ENCODE data around the gene STX4. TPM values are rescaled to one million over a fixed set of nuclear protein-coding genes. Genes with fewer than 3 reads are reported as not detected.
A peak's percentile ranks its signal among the peaks of the same experiment; 100 is the strongest.

The STX4 gene
- total RNA-seq (2012; rRNA removed): 12.9 and 19.5 TPM in 2 replicates

GRCh38 chr16:31032736-31033708 lies at the start of gene STX4:
TSS of gene STX4 (plus strand) at chr16:31033558. CDS start at chr16:31033806, 248 bp downstream.
- Histone ChIP-seq H3K4me2 (ENCODE audit: low read length) (peak within 1 kb of the TSS; percentile 93), H3K27me3 (ENCODE audit: control insufficient read depth, insufficient read depth, low read length) (no peaks in the 10 kb centered on the region), H3K4me1 (ENCODE audit: control insufficient read depth, insufficient read depth, low read length) (peaks cover 15% of the 10 kb centered on the region)

GRCh38 chr16:30983898-30984610 lies 49.3 kb upstream of the STX4 start:
- Histone ChIP-seq H3K4me3 (ENCODE audit: low read length) (no peak overlapping the region), H3K9me3 (replicated peaks; ENCODE audit: low read length) (no peaks in the 10 kb centered on the region), H3K4me1 (ENCODE audit: control insufficient read depth, insufficient read depth, low read length) (peaks cover 12% of the 10 kb centered on the region), H3K27me3 (ENCODE audit: control insufficient read depth, insufficient read depth, low read length) (no peaks in the 10 kb centered on the region), H3K36me3 (ENCODE audit: insufficient read depth, low read length) (peaks cover 12% of the 10 kb centered on the region), H3K9ac (ENCODE audit: low read depth, low read length) (no peak overlapping the region), H3K4me2 (ENCODE audit: low read length) (no peak overlapping the region)

More at GRCh38 chr16:31032736-31033708, at the start of gene STX4:
- Histone ChIP-seq H3K4me3 (ENCODE audit: low read length) (peak within 1 kb of the TSS; percentile 95), H3K9ac (ENCODE audit: low read depth, low read length) (peak within 1 kb of the TSS; percentile 88), H3K36me3 (ENCODE audit: insufficient read depth, low read length) (peaks cover 27% of the 10 kb centered on the region), H3K9me3 (replicated peaks; ENCODE audit: low read length) (no peaks in the 10 kb centered on the region)

- H3K9ac ChIP-seq (ENCODE audit: low read depth, low read length): peak within 1 kb of the TSS; percentile 51
- H3K4me1 ChIP-seq (ENCODE audit: control insufficient read depth, insufficient read depth, low read length): peaks cover 12% of the 10 kb centered on the region
- peak within 1 kb of the TSS; percentile 83 for H3K4me2 ChIP-seq (ENCODE audit: low read length)
- no peaks in the 10 kb centered on the region for H3K27me3 ChIP-seq (ENCODE audit: control insufficient read depth, insufficient read depth, low read length)
- H3K9me3 ChIP-seq (replicated peaks; ENCODE audit: low read length): no peaks in the 10 kb centered on the region
- H3K4me3 ChIP-seq (ENCODE audit: low read length): peak within 1 kb of the TSS; percentile 71
- peaks cover 10% of the 10 kb centered on the region for H3K36me3 ChIP-seq (ENCODE audit: insufficient read depth, low read length)
Observed at GRCh38 chr16:30984669-30985400, 48.5 kb upstream of the STX4 start, which contains the start of gene HSD3B7. TSS of gene HSD3B7 (plus strand) at chr16:30985207. CDS start at chr16:30985659, 452 bp downstream.

- Histone ChIP-seq H3K36me3 (ENCODE audit: insufficient read depth, low read length) (peaks cover 4% of the 10 kb centered on the region), H3K4me3 (ENCODE audit: low read length) (peak overlapping the region; percentile 71), H3K9ac (ENCODE audit: low read depth, low read length) (peak overlapping the region; percentile 51), H3K4me2 (ENCODE audit: low read length) (peak overlapping the region; percentile 83), H3K27me3 (ENCODE audit: control insufficient read depth, insufficient read depth, low read length) (no peaks in the 10 kb centered on the region), H3K4me1 (ENCODE audit: control insufficient read depth, insufficient read depth, low read length) (peaks cover 12% of the 10 kb centered on the region), H3K9me3 (replicated peaks; ENCODE audit: low read length) (no peaks in the 10 kb centered on the region)
Observed at GRCh38 chr16:30985401-30986128, 47.8 kb upstream of the STX4 start.

GRCh38 chr16:30986129-30986991 lies 47.0 kb upstream of the STX4 start:
- Histone ChIP-seq H3K9ac (ENCODE audit: low read depth, low read length) (no peak overlapping the region), H3K4me2 (ENCODE audit: low read length) (peak overlapping the region; percentile 83), H3K27me3 (ENCODE audit: control insufficient read depth, insufficient read depth, low read length) (no peaks in the 10 kb centered on the region), H3K9me3 (replicated peaks; ENCODE audit: low read length) (no peaks in the 10 kb centered on the region), H3K36me3 (ENCODE audit: insufficient read depth, low read length) (peaks cover 3% of the 10 kb centered on the region), H3K4me1 (ENCODE audit: control insufficient read depth, insufficient read depth, low read length) (peaks cover 12% of the 10 kb centered on the region), H3K4me3 (ENCODE audit: low read length) (peak overlapping the region; percentile 71)

- Histone ChIP-seq H3K4me1 (ENCODE audit: control insufficient read depth, insufficient read depth, low read length) (peaks cover 12% of the 10 kb centered on the region), H3K36me3 (ENCODE audit: insufficient read depth, low read length) (peaks cover 3% of the 10 kb centered on the region), H3K4me2 (ENCODE audit: low read length) (no peak overlapping the region), H3K4me3 (ENCODE audit: low read length) (no peak overlapping the region), H3K9ac (ENCODE audit: low read depth, low read length) (no peak overlapping the region), H3K27me3 (ENCODE audit: control insufficient read depth, insufficient read depth, low read length) (no peaks in the 10 kb centered on the region), H3K9me3 (replicated peaks; ENCODE audit: low read length) (no peaks in the 10 kb centered on the region)
Observed at GRCh38 chr16:30987581-30988190, 45.7 kb upstream of the STX4 start.

GRCh38 chr16:30989469-30990047 lies 43.8 kb upstream of the STX4 start:
- Histone ChIP-seq H3K36me3 (ENCODE audit: insufficient read depth, low read length) (no peaks in the 10 kb centered on the region), H3K9ac (ENCODE audit: low read depth, low read length) (no peak overlapping the region), H3K27me3 (ENCODE audit: control insufficient read depth, insufficient read depth, low read length) (no peaks in the 10 kb centered on the region), H3K4me2 (ENCODE audit: low read length) (no peak overlapping the region), H3K4me1 (ENCODE audit: control insufficient read depth, insufficient read depth, low read length) (peaks cover 15% of the 10 kb centered on the region), H3K4me3 (ENCODE audit: low read length) (no peak overlapping the region), H3K9me3 (replicated peaks; ENCODE audit: low read length) (no peaks in the 10 kb centered on the region)

GRCh38 chr16:30990105-30990504 lies 43.3 kb upstream of the STX4 start:
- no peak overlapping the region for H3K4me2 ChIP-seq (ENCODE audit: low read length)
- H3K9ac ChIP-seq (ENCODE audit: low read depth, low read length): no peak overlapping the region
- no peak overlapping the region for H3K4me3 ChIP-seq (ENCODE audit: low read length)
- no peaks in the 10 kb centered on the region for H3K36me3 ChIP-seq (ENCODE audit: insufficient read depth, low read length)
- no peaks in the 10 kb centered on the region for H3K27me3 ChIP-seq (ENCODE audit: control insufficient read depth, insufficient read depth, low read length)
- H3K9me3 ChIP-seq (replicated peaks; ENCODE audit: low read length): no peaks in the 10 kb centered on the region
- peaks cover 14% of the 10 kb centered on the region for H3K4me1 ChIP-seq (ENCODE audit: control insufficient read depth, insufficient read depth, low read length)

GRCh38 chr16:30991052-30991451 lies 42.3 kb upstream of the STX4 start:
- no peak overlapping the region for H3K4me2 ChIP-seq (ENCODE audit: low read length)
- H3K9ac ChIP-seq (ENCODE audit: low read depth, low read length): no peak overlapping the region
- H3K9me3 ChIP-seq (replicated peaks; ENCODE audit: low read length): no peaks in the 10 kb centered on the region
- no peaks in the 10 kb centered on the region for H3K36me3 ChIP-seq (ENCODE audit: insufficient read depth, low read length)
- no peaks in the 10 kb centered on the region for H3K27me3 ChIP-seq (ENCODE audit: control insufficient read depth, insufficient read depth, low read length)
- H3K4me3 ChIP-seq (ENCODE audit: low read length): no peak overlapping the region
- H3K4me1 ChIP-seq (ENCODE audit: control insufficient read depth, insufficient read depth, low read length): peaks cover 4% of the 10 kb centered on the region

All from skeletal muscle satellite cell (primary cell).